Pancreas (tissue), 10 donors: ENCODE data around the gene KCNH1. TPM values are rescaled to one million over a fixed set of nuclear protein-coding genes. Genes with fewer than 3 reads are reported as not detected.

Experiments
- ATAC-seq, 4 donors: fragments of 200-7000 bp; cut with Tn5 transposase; one replicate each; pipeline versions ENCODE4 v1.8.0 to v1.9.1; 2020; ENCODE audit warnings: mild to moderate bottlenecking in 4 of 4, moderate library complexity in 4 of 4
- DNase-seq, 6 donors: peaks; one replicate each; pipeline ENCODE4 v3.0.0-alpha.2; 2020
- FAIRE-seq: peaks from 2 replicates; lab custom pipeline; 2012; peaks lifted over from hg19 to GRCh38; lab: Jason Lieb, UNC
- H3K27ac ChIP-seq, 4 donors: fragments of 200-600 bp; sonication (generic); 1 replicate in 3 of 4; 2 replicates in 1 of 4; pipeline versions ENCODE4 v1.5.0 to v1.8.0; 2020
- H3K27me3 ChIP-seq, 4 donors: fragments of 200-600 bp; one replicate each; pipeline ENCODE4 v1.8.0; 2021
- H3K36me3 ChIP-seq, 3 donors: fragments of 200-600 bp; sonication (generic) in 1 of 3; one replicate each; pipeline versions ENCODE4 v1.5.0 to v1.8.0; 2020 to 2021
- H3K4me1 ChIP-seq, 3 donors: fragments of 200-600 bp; one replicate each; pipeline ENCODE4 v1.8.0; 2021
- H3K4me3 ChIP-seq, 4 donors: fragments of 200-600 bp; sonication (generic) in 2 of 4; one replicate each; pipeline versions ENCODE4 v1.5.0 to v1.8.0; 2020 to 2021
- H3K9me3 ChIP-seq, 4 donors: fragments of 200-600 bp; one replicate each; pipeline ENCODE4 v1.8.0; 2021
- whole genome bisulfite sequencing, 2 donors: extraction: QIAGEN DNeasy Blood & Tissue Kit; methylation state at CpG; one replicate each; pipeline ENCODE4 v1.1.7; 2013; 5-methylcytosine and 5-hydroxymethylcytosine counted together
- intact Hi-C, 3 donors: fragments of 100-400 bp; cut with DNase I; formaldehyde crosslinking; loops; one replicate each; pipeline versions ENCODE4 v1.11.1 to v1.14.2; 2022
- polyA plus RNA-seq, 2 donors: library from polyadenylated mRNA; stranded (reverse); fragments of 200-250 nt; gene quantifications; one replicate each; pipeline ENCODE4 v1.2.3, GENCODE V29; 2013
- total RNA-seq, 6 donors: library from RNA; stranded (reverse); fragmentation: NEBNext Ultra II Directional in 4 of 6; extraction: Animal tissue kit (Norgen Biotek cat#: 25700) in 4 of 6; gene quantifications; one replicate each; pipeline versions ENCODE4 v1.2.1 to v1.2.4, GENCODE V29; 2021 to 2023
- TF ChIP-seq, protein P1 (sequence below), 4 donors: fragments of 200-600 bp; sonication (generic) in 3 of 4; IDR thresholded peaks; one replicate each; pipeline versions ENCODE4 v1.5.0 to v1.8.0; 2021; ENCODE audit warnings: antibody characterized with exemption in 4 of 4
- donor health status: healthy with polysubstance abuse.
- donor health status: DM: no; HTN: no; CAD: no; lungs with moderate emphysema.
- donor health status: DM: no; HTN: no; CAD: no.
- donor health status: control.
- donor health status: control.
- donor health status: Bipolar disorder and iron deficiency.
- donor health status: DM: yes; HTN: yes; CAD: no.
- donor health status: DM: no; HTN: no; CAD: no.
- donor health status: DM: no; HTN: no; CAD: no.
- donor health status: DM: yes; HTN: yes; CAD: no.

KCNH1 gene
- total and polyA plus RNA-seq, 8 donors = 0.24 to 0.61 (median 0.36) TPM

- intact Hi-C loops = no loop called here
- H3K4me1 ChIP-seq = no peaks in the 10 kb centered on the region
- TF ChIP-seq, protein P1, sequence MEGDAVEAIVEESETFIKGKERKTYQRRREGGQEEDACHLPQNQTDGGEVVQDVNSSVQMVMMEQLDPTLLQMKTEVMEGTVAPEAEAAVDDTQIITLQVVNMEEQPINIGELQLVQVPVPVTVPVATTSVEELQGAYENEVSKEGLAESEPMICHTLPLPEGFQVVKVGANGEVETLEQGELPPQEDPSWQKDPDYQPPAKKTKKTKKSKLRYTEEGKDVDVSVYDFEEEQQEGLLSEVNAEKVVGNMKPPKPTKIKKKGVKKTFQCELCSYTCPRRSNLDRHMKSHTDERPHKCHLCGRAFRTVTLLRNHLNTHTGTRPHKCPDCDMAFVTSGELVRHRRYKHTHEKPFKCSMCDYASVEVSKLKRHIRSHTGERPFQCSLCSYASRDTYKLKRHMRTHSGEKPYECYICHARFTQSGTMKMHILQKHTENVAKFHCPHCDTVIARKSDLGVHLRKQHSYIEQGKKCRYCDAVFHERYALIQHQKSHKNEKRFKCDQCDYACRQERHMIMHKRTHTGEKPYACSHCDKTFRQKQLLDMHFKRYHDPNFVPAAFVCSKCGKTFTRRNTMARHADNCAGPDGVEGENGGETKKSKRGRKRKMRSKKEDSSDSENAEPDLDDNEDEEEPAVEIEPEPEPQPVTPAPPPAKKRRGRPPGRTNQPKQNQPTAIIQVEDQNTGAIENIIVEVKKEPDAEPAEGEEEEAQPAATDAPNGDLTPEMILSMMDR (IDR thresholded peaks at IDR 0.05) = no peak
- H3K27me3 ChIP-seq = no peaks in the 10 kb centered on the region
- no peaks in the 10 kb centered on the region for H3K9me3 ChIP-seq
- no peak overlapping the region for H3K4me3 ChIP-seq
- H3K36me3 ChIP-seq = no peaks in the 10 kb centered on the region
- no peak for FAIRE-seq
- no peak overlapping the region for H3K27ac ChIP-seq
- DNase-seq = no peak
- 11 to 33% methylated on average over 1 of the region's 1 CpG for WGBS, 2 donors
- no peak for ATAC-seq
These were observed 403.9 kb downstream of the KCNH1 start for GRCh38 chr1:210730023-210730422.

DNA sequence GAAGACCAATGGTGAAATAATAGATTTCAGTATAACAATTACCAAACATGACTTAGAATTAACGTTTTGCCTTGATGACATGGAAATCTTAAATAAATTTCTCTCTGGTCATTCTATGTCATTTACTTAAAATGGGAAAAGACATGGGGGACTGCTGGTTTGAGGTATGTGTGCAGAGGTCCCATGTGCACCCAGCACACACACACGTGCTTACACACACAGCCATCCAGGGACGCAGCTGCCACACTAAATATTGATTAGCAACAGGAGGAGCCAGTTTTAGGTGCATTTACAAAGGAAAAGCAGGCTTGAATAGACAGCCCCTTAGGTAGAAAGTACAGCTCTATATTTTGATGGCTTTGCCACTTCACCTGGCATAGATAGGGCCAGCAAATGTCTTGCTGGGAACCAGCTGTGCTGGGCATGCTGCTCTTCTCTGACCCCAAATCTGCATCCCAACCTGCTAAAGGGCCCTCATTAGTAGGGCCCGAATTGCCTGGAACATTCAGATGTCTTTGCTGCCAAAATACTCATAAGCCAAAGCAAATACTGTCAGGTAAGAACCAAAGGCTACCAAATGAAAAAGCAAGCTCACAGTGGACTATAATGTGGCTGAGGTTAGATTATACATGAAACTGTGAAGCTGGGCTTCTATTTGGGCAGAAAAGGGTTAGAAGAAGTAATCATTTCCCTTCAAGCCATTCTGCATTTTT lies 405.4 kb downstream of the KCNH1 start:
- Histone ChIP-seq H3K4me1 (no peaks in the 10 kb centered on the region), H3K27me3 (no peaks in the 10 kb centered on the region), H3K4me3 (no peak overlapping the region), H3K36me3 (no peaks in the 10 kb centered on the region), H3K9me3 (no peaks in the 10 kb centered on the region), H3K27ac (no peak overlapping the region)
- DNase-seq (no peak), FAIRE-seq (no peak), ATAC-seq (peak in 1 of 4 donors; percentile 60)
- intact Hi-C loops = no loop called here
- WGBS, 2 donors = 26 to 28% methylated on average over 4 of the region's 4 CpGs
- TF ChIP-seq, protein P1 (IDR thresholded peaks at IDR 0.05) = no peak

- Histone ChIP-seq H3K4me1 (no peaks in the 10 kb centered on the region), H3K27me3 (no peaks in the 10 kb centered on the region), H3K4me3 (no peak overlapping the region), H3K9me3 (no peaks in the 10 kb centered on the region), H3K27ac (no peak overlapping the region), H3K36me3 (no peaks in the 10 kb centered on the region)
- FAIRE-seq (no peak), ATAC-seq (no peak), DNase-seq (no peak)
- 32 to 35% methylated on average over 2 of the region's 2 CpGs for WGBS, 2 donors
- intact Hi-C loops = no loop called here
- TF ChIP-seq, protein P1 (IDR thresholded peaks at IDR 0.05) = no peak
These were observed 406.2 kb downstream of the KCNH1 start for GRCh38 chr1:210727709-210728108.

DNA sequence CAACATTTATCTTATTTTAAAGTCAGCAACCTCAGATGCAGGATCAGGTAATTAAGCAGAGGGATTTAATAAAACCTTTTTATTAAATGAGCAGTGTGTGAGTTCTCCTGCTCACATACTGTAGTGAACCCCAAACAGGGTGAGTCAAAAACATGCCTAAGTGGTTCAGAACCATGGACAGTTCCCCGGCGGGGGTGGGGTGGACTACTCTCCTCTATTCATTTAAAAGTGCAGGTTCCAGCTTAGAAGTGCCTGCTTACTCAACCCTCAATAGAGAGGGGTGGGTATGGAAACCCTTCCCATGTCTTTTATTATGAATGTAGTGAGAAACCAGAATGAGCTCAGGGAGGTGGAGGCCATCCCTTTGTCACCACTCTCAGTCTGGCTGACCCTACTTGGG lies 407.3 kb downstream of the KCNH1 start:
- FAIRE-seq (no peak), ATAC-seq (peak in 1 of 4 donors; percentile 48), DNase-seq (peak in 2 of 6 donors; percentile 20 to 66)
- H3K4me3 ChIP-seq = no peak overlapping the region
- no peaks in the 10 kb centered on the region for H3K9me3 ChIP-seq
- 9 to 15% methylated on average over 2 of the region's 2 CpGs for WGBS, 2 donors
- no peaks in the 10 kb centered on the region for H3K27me3 ChIP-seq
- no peaks in the 10 kb centered on the region for H3K36me3 ChIP-seq
- no peak overlapping the region for H3K27ac ChIP-seq
- intact Hi-C loops = no loop called here
- H3K4me1 ChIP-seq = no peaks in the 10 kb centered on the region
- TF ChIP-seq, protein P1 (IDR thresholded peaks at IDR 0.05) = no peak

- Histone ChIP-seq H3K27me3 (no peaks in the 10 kb centered on the region), H3K4me3 (no peak overlapping the region), H3K4me1 (no peaks in the 10 kb centered on the region), H3K9me3 (no peaks in the 10 kb centered on the region), H3K36me3 (no peaks in the 10 kb centered on the region), H3K27ac (no peak overlapping the region)
- no peak for FAIRE-seq
- no peak for ATAC-seq
- DNase-seq = no peak
- WGBS, 2 donors = 79 to 80% methylated on average over 2 of the region's 2 CpGs
- intact Hi-C loops = no loop called here
- TF ChIP-seq, protein P1 (IDR thresholded peaks at IDR 0.05) = no peak
These were observed 409.2 kb downstream of the KCNH1 start for GRCh38 chr1:210724768-210725167.
